GM12873 (cell line): ENCODE results near the gene CA12.

ENCODE experiments used
- TF ChIP-seq, protein P1 (sequence below): IDR thresholded peaks from 2 replicates; pipeline ENCODE4 v1.5.1; 2012; ENCODE audit warnings: low read depth, mild to moderate bottlenecking, moderate library complexity, low read length, control low read depth; ENCODE audit not compliant: insufficient read depth; ENCODE audit errors: missing control alignments

CA12 gene

DNA sequence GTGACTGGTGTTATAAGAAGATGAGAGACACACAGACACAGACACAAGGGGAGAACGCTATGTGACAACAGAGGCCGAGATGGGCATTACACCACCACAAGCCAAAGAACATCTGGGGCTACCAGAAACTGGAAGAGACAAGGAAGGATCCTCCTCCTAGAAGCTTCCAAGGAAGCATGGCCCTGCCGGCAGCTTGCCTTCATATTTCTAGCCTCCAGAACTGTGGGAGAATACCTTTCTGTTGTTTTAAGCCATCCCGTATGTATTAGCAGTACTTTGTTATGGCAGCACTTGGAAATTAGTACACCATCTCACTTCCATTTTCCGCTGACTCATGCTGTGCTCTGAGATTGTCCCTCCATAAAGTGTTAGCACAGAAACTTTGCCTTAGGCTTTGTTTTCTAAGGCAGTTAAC, 38.7 kb upstream of the CA12 start:
- TF ChIP-seq, protein P1, sequence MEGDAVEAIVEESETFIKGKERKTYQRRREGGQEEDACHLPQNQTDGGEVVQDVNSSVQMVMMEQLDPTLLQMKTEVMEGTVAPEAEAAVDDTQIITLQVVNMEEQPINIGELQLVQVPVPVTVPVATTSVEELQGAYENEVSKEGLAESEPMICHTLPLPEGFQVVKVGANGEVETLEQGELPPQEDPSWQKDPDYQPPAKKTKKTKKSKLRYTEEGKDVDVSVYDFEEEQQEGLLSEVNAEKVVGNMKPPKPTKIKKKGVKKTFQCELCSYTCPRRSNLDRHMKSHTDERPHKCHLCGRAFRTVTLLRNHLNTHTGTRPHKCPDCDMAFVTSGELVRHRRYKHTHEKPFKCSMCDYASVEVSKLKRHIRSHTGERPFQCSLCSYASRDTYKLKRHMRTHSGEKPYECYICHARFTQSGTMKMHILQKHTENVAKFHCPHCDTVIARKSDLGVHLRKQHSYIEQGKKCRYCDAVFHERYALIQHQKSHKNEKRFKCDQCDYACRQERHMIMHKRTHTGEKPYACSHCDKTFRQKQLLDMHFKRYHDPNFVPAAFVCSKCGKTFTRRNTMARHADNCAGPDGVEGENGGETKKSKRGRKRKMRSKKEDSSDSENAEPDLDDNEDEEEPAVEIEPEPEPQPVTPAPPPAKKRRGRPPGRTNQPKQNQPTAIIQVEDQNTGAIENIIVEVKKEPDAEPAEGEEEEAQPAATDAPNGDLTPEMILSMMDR, result peak; percentile 5

DNA sequence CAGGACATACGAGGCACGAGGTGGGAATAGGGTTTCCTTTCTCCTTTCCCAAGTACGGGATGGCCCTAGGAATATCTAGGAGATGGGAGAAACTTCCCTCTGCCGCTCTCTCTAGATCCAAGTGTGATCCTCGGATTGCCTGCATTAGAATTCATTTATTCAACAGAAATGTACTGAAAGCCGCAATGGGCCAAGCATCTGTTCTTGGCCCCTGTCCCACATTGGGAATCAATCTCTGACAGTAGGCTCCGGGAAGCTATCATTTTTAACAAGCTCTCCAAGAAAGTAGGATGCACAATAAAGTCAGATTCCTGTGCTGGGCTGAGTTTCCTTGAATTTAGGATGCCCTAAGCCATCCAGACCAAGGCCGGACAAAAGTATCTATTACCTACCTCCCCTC, 37.2 kb upstream of the CA12 start:
- TF ChIP-seq, protein P1, result no peak

DNA sequence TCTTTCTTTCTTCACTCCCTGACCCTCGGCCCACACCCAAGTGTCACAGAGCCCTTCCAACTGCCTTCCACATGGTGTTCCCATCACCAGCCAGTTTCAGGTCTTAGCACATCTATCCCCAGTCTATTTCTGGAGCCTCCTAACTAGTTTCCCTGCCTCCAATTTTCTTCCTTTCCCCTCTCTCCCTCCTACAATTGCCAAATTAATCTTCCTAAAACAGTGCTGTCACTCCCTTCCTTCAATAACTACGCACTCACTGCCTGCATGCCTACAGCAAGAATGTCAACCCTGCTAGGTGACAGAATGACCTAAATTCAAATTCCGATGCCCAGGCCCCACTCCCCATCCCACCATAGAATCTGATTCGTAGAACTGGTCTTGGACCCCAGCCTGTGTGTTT, 36.1 kb upstream of the CA12 start:
- TF ChIP-seq, protein P1, result no peak

DNA sequence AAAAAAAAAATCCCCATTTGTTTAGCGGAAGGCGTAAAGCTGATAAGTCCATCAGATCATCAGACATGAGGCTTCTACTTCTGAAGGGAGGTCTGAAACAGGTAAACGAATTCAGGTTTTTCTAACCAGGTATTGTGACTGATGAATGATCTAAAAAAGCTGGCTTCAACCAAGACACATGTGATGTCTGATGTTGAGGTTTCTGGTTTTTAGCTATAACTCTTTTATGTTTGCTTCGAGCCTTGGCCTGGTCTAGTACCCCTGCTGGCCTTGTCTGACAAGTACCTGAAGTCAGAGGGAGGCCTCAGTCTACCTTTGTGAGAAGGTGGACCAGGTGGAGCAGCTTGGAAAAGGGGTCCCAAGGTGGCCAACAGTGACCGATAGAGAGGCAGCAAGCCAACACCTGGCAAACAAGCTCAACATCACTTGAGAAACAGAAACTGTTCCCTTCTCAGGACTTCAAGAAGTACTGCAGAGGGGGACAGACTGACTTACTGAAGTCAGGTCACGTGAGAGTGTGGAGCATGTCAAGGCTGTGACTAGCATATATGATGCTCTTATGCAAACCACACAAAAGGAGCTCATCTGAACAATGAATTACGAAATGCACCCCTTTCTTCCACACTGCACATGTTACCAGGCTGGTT, 33.0 kb upstream of the CA12 start:
- TF ChIP-seq, protein P1, result no peak

DNA sequence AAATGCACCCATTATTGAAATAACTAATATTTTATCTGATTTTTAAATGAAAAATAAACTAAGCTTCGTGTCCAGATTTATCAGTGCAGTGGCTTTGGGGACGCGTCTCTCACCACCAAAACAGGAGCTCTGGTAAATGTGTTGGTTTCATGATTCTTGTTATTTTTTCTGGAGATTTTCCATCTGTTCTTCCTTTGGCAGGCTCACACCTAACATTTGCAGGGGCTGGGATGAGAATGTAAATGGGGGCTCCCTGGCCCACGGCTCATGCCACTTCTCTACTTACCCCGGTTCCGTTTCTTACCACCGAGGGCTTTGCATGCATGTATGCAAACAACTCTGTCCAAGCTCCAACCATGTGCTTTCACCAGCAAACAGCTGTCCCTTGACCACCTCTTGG, 30.9 kb upstream of the CA12 start:
- TF ChIP-seq, protein P1, result no peak

GRCh38 chr15:63411866-63412265, 30.2 kb upstream of the CA12 start:
- TF ChIP-seq, protein P1, result no peak

GRCh38 chr15:63409179-63409578, 27.5 kb upstream of the CA12 start:
- TF ChIP-seq, protein P1, result no peak
